Hepatocyte (in vitro differentiated cells): ENCODE measurements around the gene ARRDC1.

Source experiments
- CTCF ChIP-seq: fragments of 200-600 bp; sonication (generic); IDR thresholded peaks from 2 replicates; pipeline ENCODE4 v1.5.1; 2016; ENCODE audit warnings: antibody characterized with exemption, mild to moderate bottlenecking; ENCODE audit not compliant: poor library complexity
- EZH2 ChIP-seq: fragments of 200-600 bp; sonication (generic); IDR thresholded peaks from 2 replicates; pipeline ENCODE4 v1.6.1; 2016; ENCODE audit warnings: antibody characterized with exemption, mild to moderate bottlenecking, borderline replicate concordance
- EZH2phosphoT487 ChIP-seq: fragments of 200-600 bp; sonication (generic); IDR thresholded peaks from one replicate; pipeline ENCODE4 v1.6.1; 2018; ENCODE audit warnings: antibody characterized with exemption, mild to moderate bottlenecking, low read depth, moderate library complexity; ENCODE audit not compliant: unreplicated experiment, severe bottlenecking

DNA sequence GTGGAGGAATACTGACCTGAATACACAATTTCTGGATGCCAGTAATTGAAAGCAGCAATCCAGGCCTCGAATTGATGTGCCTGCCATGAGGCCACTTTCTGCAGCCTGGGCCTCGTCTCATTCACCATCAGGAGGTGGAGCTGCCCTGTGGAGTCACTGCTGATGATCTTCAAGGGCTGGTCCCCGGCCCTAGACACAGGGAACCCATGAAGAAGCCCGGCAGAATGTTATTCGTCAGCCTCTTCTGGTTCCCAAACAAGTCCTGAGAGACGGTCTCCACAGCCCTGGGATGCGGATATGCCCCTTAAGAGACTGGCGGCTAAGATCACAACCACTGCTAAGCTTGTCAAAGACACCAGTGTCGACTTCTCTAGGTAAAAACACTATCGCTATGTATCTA is 31.3 kb upstream of the ARRDC1 start:
- TF ChIP-seq CTCF (no peak), EZH2 (no peak), EZH2phosphoT487 (no peak)
